GM19397 (cell line): ENCODE measurements around the gene PTPN11.

Experiments used
- ATAC-seq: cut with Tn5 transposase; IDR thresholded peaks from one replicate; pipeline ENCODE4 v1.9.1; 2021; ENCODE audit warnings: mild to moderate bottlenecking, moderate library complexity; ENCODE audit not compliant: unreplicated experiment

The PTPN11 gene

DNA sequence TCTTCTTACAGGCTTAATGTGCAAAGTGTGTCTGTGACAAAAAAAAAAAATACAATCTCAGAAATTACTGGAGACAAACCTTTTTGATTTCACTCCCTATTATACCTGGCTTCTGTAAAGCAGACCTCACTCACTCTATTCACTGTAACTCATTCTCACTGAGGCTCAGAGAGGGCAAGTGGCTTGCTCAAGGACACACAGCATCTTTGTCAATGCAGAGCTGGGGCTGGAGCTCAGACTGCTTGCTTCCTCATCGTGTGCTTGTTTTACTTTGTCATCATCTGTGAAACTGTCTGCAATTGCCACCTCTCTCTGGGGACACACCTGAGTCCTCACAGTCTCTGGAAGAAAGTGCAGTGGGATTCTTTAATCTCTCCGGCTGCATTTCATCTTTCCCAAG, 120.0 kb downstream of the PTPN11 start:
- no peak for ATAC-seq

DNA sequence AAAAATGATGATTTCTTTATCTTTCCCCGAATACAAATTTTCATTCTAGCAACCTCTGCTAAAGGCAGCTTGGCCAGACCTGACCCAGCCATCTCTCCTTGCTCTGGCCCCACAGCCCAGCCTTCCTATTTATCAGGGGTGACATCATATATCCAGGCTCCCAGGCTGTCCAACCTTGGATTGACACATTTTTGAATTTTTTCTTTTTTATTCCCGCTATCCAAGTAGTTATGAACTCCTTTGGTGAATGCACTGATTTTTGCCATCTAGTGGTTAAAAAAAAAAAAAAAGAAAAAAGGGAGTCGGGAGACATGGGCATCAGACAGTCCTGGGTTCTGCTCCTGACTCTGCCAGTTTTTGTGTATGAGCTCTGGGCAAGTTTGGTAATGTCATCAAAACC, 120.5 kb downstream of the PTPN11 start:
- no peak for ATAC-seq

DNA sequence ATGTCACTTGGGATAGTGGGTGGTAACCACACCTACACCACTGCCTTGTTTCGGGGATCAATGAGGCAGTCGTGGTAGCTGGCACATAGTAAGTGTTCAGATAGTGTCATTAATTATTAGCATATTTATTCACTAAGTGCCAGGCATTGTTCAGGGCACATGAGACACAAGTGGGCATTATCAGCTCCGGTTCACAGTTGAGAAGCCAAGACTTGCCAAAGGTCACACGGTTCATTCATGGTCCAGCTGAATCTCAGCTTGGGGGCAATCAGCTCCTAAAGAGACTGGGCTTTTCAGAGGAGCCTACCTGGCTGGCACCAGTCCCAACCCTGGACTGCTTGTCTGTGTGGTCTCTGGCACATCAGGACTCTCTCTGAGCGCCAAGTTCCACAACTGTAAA, 121.3 kb downstream of the PTPN11 start:
- ATAC-seq = no peak

DNA sequence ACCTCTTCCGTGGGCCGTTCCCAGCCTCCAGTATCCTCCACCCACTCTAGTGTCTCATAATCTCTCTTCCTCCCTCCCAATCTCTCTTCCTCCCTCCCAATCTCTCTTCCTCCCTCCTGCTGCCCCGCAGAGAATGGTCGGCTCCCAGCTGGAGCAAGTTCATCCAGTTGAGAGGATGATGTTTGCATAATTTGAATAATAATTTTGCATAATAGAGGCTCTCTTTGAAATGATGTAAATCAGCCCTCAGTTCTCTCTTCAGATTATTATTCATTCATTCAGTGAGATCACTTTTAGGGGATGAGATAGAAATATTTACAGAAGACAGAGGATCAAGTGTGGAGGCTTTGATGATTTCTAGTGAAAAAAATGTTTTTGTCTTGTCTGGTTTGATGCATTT, 125.0 kb downstream of the PTPN11 start:
- ATAC-seq = no peak

DNA sequence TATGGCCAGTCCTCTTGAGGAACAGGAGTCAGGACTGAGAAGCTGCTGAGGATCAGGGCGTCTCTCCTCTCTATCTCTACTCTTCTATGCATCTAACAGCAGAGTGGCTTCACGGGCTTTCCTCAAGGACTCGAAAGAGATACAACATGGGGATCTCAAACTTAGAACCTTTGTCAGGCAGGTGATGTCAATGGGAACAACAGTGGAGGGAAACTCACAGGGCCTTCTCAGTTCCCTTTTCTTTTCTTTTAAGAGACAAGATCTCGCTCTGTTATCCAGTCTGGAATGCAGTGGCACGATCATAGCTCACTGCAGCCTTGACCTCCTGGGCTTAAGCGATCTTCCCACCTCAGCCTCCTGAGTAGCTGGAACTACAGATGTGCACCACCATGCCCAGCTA, 127.6 kb downstream of the PTPN11 start:
- ATAC-seq = no peak

DNA sequence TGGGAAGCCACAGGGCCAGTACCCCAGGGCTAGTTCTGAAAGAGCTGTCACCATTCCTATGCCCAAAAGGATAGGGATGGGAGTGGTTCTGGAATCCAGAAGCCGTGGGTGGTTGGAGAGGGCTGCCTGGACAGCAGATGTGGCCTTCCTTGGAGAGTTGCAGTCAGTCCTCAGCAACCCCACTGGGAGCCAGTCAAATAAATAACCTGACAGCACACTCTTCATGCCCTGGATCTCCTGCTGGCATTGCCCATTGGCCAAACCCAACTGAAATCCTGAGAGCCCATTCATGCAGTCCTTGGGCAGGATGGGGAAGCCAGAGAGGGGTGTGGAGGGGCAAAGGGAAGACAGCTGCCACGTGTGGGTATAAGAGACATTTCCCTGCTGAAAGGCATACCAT, 128.2 kb downstream of the PTPN11 start:
- no peak for ATAC-seq

DNA sequence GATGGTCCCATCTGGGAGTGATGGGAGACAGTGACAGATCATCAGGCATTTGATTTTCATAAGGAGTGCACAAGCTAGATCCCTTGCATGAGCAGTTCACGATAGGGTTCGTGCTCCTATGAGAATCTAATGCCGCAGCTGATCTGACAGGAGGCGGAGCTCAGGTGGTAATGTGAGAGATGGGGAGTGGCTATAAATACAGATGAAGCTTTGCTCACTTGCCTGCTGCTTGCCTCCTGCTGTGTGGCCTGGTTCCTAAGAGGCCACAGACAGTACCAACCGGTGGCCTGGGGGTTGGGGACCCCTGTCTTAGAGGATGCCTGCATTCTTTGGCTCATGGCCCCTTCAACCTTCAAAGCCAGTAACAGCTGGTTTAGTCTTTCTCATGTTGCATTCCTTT, 130.3 kb downstream of the PTPN11 start:
- no peak for ATAC-seq

DNA sequence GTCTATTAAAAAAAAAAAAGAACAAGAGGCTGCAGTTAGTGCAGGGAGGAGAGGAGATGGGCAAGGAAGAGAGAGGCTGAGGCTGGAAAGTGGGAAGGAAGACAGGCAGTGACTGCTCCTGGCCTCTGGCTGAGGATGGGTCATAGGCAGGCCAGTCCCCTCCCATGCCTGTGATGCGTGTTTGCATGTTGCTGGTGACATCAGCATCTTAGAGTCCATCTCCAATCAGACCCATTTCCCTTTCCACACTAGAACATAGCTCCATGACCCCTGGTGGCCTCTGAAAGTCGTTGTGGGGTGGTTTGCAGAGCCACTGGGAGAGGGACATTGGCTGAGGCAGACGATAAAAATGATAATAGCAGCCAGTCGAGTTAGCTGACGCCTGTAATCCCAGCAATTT, 132.9 kb downstream of the PTPN11 start:
- no peak for ATAC-seq

DNA sequence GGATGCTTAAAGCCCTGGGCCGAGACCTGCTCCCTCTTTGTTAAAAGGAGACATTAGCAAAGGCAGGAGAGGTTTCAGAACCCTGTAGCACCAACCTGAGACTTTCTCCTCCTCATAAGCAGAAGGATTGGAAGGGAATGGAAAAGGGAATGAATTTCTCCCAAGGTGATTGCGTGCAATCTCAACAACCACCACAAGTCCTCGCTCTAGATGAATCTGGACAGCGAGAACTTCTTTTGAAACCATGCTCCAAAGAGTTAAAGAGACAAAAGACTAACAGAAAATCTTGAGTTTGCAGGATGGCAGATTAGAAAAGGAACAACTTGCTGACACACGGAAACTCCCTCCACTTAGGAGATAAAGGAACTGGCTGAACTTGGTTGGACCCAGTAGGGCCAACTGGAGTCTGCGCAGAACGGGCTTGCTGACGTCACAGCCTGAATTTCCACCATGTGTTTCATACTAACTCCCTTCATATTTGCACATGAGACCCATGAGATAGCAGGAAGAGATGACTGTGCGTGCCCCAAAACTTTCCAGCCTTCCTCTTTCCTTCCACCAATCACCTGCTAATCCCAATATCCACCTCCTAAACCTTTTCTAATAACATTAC, 137.0 kb downstream of the PTPN11 start:
- ATAC-seq = no peak

DNA sequence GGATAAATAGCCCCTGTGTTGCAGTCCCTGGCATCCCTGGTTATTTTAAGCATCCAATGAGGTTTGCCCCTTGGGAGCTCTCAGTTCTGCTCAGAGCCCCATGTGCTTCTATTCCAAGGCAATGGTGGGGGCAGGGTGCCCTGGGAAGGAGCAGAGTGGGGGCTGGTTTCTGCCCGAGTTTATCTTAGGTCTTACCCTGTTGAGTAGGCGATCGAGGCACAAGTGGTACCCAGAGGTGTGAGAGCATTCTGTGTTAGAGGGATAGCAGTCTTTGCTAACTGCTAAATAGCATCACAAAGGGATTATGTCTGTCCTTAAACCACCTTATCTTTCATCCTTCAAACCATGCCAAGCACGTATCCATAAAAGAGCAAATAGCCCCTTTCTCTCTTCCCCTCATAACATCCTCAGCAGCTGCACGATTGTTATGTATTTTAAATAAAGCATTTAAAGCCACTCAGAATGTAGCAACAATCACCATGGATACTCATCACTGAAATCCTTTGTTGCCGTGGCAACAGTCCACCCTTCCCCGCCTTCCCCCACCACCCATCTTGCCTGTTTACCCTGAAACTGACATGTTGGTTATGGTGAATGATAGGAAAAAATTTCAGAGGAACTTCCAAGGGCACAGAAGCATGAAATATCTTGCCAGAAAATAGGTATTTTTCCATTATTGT, 139.3 kb downstream of the PTPN11 start:
- ATAC-seq = no peak
